Activated T-cell treated with anti-CD3 and anti-CD28 coated beads for 48 hours (primary cell): ENCODE results near the gene MRPL20.
"Not testable (repeated sequence)": the region's sequence is repeated elsewhere in the genome, so short reads cannot be mapped to it uniquely, and the experiment has no call there.

Source experiments
- DNase-seq: peaks from one replicate; pipeline ENCODE4 v3.0.0-alpha.2; 2020; ENCODE audit warnings: low read depth

The MRPL20 gene

DNA sequence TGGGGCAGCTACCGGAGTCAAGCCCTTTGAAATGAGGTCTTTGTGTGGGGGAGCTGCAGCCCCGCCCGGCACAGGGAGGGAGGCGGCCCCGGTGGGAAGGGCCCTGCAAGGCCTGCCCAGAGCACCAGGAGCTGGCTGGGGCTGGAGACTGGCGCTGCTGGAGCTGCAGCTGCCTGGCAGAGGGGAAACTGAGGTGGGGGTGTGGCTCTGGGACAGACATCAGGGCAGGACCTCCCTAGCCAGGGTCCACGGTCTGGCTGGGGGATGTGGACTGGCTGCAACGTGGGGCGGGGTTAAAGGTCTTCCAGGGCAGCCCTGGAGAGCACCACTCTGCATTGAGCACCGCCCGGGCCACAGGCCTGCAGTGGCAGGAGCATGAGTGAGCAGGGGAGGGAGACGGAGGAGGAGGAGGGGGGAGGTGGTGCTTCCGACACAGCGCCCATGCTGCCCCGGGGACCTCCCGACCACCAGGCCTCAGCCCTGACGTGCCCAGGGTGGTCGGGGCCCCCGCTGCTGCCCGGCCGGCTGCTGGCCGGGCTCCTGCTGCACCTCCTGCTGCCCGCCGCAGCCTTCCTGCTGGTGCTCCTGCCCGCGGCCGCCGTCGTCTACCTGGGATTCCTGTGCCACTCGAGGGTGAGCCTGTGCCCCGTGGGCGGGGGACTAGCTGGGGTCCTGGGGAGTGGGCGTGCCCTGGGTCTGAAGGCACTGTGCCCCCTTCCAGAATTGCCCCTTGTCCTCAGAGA is 18.8 kb upstream of the MRPL20 start:
- no peak for DNase-seq

DNA sequence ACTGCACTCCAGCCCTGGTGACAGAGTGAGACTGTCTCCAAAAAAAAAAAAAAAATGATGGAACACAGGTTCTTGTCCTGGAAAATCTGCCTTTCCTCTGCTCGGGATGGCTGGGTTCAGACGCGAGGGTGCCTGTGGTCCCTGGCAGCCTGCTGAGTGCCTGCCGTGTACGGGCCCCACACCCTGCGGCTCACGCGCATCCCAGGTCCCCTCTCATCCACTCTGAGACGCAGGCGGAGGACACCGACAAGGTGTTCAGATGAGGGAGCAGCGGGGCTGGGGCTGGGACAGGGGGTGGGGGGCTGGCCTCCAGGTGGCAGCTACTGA is 18.3 kb upstream of the MRPL20 start:
- DNase-seq, result no peak

DNA sequence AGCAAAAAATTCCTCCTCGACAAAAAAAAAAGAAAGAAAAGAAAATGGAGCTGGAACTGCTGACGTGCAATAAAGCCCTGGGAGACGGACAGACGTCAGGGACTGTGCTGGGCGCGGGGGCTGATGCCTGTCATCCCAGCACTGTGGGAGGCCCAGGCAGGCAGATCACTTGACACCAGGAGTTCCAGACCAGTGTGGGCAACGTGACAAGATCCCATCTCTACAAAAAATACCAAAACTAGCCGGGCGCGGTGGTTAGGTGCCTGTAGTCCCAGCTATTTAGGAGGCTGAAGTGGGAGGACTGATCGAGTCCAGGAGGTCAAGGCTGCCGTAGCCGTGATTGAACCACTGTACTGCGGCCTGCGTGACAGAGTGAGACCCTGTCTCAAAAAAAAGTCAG is 17.6 kb upstream of the MRPL20 start:
- no peak for DNase-seq

DNA sequence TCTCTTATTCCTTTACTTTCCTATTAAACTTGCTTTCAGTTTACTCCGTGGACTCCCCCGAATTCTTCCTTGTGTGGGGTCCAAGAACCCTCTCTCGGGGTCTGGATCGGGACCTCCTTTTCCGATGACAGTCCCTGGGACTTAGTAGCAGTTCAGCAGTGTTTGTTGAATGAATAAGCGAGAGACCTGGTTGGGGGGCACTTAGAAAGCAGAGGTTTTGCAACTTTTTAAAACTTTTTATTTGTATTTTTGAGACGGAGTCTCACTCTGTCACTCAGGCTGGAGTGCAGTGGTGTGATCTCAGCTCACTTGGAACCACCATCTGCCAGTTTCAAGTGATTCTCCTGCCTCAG is 16.1 kb upstream of the MRPL20 start:
- no peak for DNase-seq

DNA sequence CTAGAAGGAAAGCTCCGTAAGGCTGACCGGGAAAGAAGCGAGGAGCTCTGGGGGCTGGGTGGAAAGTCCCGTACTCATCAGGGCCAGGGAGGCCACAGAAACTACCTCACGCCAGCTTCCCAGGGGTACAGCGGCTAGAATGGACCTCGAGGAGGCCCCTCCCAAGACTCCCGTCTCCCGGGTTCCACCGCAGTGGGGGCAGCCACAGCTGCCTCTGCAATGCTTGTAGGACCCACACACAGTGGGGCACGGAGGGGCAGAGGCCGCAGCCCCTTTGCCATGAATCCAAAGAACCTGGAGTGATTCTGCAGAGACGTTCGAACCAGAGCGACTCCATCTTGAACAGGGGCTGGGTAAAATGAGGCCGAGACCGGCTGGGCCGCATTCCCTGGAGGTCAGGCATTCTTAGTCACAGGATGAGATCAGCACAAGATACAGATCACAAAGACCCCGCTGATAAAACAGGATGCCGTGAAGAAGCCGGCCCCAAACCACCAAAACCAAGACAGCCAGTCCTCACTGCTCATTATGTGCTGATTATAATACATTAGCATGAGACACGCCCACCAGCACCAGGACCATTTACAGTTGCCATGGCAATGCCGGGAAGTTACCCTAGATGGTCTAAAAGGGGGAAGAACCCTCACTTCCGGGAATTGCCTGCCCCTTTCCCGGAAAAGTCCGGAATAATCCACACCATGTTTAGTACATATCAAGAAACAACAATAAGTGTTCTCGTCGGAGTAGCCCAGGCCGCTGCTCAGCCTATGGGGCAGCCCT is 15.6 kb upstream of the MRPL20 start:
- no peak for DNase-seq

DNA sequence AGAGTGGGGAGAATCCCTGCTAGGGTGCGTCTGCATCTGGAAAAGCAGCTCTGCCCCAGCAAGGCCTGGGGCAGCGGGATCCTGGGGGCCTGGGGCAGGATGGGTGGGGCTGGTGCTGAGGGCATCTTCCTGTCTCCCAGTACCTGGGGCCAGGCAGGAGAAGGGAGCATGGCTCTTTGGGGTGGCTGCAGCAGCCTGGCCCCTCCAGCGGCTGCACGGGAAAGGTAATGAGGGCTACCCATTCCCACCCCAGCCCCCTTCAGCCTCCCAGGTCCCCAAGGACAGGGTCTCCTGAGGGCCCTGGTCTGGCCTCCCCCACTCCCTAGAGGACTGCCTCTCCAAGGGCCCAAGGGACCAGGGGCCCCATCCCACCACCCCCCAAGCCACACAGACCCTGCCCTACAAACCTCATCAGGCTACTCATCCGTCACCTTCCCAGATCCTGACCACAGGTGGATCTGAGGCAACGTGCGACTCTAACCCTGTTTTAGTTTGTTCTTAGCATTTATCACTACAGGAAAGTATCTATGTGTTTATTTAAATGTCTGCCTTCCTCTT is 14.9 kb upstream of the MRPL20 start:
- no peak for DNase-seq

DNA sequence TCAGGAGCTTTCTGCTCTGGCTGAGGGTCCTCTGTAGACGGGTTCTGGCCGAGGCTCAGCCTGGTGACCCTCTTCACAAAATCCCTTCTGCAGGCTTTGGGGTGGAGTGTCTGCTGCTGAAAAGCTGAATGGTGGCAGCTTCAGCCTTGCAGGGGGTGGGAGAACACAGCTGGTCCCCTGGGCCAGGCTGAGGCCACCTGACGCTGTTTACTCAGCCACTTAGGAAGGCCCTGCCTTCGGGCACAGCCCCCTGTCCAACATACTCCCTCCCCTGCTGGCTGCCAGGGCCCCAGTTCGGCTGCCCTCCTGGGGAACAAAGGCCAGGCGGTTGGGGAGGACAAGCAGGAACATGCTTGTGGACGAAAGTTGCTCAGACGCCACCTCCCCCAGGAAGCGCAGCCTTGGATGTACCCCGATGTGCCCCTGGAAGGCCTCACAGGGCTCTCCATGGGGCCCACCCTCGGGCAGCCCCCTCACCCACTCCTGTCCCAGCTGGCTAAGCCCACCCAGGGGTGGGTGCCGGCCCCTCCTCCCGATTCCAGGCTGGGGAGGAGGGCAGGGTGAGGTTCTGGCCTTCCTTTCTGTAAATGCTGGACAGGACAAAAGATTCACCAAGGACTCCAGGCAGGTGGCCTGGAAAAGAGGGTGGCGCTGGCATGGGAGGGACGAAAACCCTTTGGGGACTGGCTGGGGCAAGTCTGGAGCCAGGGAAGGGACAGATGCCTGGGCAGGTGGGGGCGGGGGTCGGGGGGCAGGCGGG is 14.2 kb upstream of the MRPL20 start, which contains the start of gene ANKRD65:
TSS of gene ANKRD65 (minus strand) at position 130 of the 760 bp plus-strand sequence. CDS start 271 bp downstream, outside the sequence.
- no peak for DNase-seq

DNA sequence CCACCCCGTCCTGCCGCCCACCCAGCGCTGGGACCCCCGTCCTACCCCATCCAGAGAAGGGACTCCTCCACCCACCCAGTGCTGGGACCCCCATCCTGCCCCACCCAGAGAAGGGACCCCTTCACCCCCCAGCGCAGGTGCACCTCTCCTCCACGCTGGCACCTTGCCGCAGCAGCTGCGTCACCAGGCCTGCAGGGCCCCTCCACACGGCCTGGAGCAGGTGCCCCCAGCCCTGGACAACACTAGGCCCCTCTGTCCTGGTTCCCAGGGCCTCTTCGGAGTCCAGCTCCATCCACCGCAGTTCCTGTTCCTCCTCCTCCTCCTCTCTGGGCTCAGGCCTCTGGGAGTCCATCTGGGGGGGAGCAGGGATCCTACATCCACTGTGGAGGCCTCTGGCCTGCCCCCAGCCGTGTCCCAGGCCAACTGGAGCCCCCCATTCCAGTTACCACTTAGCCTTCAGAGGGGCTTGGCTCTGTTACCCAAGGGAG is 13.6 kb upstream of the MRPL20 start:
- no peak for DNase-seq

DNA sequence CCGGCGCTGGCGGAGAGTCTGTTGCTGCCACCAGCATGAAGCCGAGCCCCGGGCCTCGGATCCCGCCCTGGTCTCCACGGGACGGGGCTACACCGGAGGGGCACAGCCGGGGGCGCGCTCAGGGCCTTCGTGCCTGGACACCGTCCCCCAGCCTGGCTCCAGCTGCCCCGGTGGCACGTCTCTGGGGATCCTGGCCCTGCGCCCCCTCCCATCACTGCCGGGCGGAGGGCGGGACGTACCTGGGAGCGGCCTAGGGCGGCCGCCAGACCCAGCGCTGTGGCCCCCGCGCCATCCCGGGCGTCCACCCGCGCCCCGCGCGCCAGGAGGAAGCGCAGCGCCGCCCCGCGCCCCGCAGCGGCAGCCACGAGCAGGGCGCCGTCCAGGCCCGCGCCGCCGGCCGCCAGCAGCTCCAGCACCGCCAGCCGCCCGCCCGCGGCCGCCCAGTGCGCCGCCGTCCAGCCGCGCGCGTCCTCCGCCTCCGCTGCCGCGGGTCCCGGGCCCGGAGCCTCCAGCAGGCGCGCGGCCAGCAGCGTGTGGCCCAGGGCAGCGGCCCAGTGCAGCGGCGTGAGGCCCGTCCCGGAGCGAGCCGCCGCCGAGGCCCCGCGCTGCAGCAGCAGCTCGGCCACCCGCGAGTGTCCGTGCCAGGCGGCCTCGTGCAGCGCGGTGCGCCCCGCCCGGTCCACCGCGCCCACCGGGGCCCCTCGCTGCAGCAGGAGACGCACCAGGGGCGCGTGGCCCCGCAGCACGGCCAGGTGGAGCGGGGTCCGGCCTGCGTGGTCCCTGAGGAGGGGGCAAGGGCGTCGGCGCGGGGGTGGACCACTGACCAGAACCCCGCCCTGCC is 12.9 kb upstream of the MRPL20 start:
- DNase-seq, result no peak

DNA sequence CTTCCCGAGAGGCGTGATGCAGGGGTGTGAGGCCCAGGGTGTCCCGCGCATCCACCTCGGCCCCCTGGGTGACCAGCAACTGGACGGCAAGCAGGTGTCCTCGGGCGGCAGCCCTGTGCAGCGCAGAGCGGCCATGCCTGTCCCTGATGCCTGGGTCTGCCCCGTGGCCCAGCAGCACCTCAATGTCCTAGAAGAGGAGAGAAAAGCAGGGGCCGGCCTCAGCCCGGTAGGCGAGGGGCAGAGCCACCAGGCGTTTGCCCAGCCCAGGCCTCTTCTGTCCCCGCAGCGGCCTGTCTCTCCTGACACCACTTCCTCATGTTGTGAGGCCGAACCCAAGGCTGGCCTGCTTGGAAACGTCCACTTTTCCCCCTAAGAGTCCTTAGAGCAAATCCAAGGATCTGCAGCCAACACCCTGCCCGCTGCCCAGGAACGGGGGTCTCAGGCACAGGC is 12.3 kb upstream of the MRPL20 start:
- no peak for DNase-seq

DNA sequence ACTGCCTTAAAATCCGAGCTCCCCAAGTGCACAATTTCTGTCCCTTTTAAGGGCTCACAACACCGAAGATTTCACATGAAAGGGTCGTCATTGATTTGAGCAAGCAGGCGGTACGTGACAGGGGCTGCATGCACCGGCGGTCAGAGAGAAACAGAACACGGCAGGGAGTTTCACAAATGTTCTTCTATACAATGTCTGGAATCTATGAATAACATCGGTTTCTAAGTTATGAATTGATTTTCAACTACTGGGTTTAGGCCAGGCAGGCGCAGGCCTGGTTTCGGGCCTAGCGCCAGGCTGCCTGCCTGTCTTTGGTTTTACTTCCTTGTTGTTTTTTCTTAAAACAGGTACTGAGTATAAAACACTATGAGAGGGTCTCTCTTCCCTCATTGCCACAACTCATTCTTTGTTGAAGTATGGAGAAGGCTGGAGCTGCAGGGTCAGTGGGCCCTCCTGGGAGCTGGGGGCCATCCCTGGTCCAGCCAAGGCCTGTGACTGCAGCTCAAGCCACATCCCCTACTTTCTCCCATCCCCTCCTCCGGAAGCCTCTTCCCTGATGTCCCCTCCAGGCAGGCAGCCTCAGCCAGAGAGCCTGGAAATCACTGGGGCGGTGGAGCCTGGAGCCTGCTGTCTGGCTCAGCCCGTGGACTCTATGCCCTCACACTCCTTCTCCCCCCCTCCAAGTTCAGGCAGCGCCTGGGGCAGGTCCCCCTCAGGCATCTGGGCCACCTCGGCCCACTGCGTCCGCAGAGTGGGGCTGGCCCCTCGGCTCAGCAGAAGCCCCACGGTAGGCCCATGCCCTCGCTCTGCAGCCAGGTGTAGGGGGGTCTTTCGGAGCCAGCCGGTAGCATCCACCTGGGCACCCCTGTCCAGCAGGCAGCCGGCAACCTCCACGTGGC is 11.6 kb upstream of the MRPL20 start:
- DNase-seq, result no peak

DNA sequence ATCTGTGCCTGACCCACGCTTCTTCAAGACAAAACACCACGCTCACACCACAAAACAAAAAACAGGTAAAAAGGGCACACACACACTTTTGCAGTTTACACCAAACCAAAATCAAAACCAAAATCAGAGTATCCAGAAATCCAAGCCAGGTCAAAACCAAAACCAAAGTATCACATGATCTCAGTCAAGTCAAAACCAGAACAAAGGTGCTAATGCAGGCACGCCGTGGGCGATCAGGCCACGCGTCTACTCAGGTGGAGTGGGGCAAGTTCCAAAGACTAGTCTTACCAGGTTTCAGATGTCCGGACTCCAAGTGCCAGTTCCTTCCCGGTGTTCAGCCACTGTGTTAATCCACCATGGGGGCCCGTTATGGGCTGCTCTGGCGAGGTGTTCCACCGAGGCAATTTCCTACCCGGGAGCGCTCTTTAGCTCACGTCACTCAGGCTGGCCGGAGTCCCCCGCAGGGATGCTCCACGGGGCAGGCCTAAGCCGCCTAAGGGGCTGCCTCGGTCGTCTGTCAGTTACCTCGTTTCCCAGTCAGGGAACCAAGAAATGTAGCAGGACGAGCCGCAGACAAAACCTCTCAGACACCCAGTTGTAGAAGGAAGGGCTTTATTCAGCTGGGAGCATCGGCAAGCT is 10.9 kb upstream of the MRPL20 start:
- DNase-seq, result not testable (repeated sequence)

DNA sequence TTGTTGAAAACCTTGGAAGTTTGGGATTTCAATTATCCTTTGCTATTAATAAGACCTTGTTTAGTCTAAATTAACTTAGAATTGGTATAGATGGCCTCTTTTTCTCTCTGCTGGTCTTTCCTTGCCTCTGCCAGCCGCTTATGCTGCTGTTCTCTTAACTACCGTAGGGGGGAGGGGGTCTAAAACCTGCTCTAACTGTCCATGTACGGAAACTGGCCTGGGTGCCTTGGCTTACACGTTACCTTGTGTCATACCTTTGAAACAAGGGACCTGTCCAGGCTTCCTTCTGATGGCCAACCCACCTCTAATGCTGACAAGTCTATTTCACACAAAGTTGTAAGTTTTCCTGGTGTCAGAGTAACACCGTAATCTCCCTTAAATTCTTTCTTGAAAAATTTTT is 10.3 kb upstream of the MRPL20 start:
- DNase-seq, result not testable (repeated sequence)

DNA sequence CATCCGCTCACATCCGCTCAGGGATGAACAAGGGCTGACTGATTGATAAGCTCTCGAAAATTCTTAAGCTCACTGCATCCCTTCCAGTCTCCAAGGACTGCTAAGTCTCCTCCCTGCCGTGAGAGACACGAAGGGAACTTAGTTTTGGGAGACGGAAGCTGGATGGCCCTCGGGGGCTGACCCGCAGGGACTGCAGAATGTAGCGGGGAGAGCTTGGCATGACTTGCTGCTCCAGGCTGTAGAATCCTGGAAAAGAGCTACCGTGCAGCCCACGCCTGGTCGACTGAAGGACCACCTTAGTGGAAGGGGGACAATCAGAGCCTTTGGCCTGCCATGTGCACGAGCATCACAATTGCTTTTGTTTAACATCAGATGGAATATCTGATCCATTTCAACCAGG is 8.7 kb upstream of the MRPL20 start:
- no peak for DNase-seq

DNA sequence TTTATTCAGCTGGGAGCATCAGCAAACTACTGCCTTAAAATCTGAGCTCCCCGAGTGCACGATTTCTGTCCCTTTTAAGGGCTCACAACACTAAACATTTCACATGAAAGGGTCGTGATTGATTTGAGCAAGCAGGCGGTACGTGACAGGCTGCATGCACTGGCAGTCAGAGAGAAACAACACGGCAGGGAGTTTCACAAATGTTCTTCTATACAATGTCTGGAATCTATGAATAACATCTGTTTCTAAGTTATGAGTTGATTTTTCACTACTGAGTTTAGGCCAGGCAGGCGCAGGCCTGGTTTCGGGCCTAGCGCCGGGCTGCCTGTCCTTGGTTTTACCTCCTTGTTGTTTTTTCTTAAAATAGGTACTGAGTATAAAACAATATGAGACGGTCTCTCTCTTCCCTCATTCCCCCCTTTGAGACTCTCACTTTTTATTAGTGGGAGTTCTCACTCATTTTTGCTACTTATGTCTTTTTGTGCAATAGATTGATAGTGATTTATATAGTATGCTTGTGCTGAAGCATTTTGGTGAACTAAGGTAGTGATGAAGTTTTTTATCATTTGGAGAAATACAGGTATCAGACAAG is 5.3 kb upstream of the MRPL20 start:
- not testable (repeated sequence) for DNase-seq

DNA sequence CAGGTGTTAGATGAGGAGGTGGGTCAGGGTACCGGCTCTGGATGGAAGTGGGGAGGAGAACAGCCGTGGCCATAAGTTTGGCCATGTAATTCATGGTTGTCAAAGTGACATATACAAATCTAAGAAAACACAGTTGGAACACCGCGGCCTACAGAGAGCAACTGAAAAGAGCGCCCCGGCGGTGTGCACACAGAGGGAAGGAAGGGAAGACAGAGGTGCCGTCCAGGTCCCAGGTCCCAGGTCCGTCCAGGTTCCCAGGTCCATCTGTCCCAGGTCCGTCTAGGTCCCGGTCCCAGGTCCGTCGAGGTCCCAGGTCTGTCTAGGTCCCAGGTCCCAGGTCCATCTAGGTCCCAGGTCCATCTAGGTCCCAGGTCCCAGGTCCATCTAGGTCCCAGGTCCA is 4.5 kb upstream of the MRPL20 start:
- DNase-seq, result no peak

DNA sequence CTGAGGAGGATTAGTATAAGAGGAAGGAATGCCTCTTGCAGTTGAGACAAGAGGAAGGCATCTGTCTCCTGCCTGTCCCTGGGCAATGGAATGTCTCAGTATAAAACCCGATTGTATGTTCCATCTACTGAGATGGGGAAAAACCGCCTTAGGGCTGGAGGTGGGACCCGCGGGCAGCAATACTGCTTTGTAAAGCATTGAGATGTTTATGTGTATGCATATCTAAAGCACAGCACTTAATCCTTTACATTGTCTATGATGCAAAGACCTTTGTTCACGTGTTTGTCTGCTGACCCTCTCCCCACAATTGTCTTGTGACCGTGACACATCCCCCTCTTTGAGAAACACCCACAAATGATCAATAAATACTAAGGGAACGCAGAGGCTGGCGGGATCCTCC is 3.1 kb upstream of the MRPL20 start:
- DNase-seq, result not testable (repeated sequence)

DNA sequence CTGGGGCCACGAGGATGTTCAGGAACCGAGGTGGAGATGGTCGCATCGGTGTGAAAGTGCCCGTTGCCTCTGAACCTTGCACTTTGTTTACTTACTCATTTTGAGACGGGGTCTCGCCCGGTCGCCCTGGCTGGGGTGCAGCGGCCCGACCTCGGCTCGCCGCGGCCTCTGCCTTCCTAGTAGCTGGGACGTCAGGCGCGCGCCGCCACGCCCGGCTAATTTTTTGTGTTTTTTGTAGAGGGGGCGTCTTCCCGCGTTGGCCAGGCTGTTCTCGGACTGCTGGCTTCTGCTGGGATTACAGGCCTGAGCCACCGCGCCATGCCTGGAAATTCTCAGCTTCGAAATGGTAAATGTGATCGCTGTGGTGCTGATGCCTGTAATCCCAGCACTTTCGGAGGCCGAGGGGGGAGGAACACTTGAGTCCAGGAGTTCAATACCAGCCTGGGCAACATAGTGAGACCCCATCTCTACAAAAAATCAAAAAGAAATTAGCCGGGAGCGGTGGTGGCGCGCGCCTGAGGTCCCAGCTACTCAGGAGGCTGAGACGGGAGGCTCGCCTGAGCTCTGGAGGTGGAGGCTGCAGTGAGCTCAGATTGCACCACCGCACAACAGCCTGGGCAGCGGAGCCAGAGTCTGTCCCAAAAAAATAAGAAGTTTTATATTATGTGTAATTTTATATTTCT is 684 bp upstream of the MRPL20 start:
- DNase-seq, result no peak
